Measurements from ENCODE around the gene PNPLA3. TPM values are rescaled to one million over a fixed set of nuclear protein-coding genes. Genes with fewer than 3 reads are reported as not detected.

Gene PNPLA3
- total and polyA plus RNA-seq, 3 donors from 2014 or later = 0.53 to 1.7 (median 0.93) TPM

DNA sequence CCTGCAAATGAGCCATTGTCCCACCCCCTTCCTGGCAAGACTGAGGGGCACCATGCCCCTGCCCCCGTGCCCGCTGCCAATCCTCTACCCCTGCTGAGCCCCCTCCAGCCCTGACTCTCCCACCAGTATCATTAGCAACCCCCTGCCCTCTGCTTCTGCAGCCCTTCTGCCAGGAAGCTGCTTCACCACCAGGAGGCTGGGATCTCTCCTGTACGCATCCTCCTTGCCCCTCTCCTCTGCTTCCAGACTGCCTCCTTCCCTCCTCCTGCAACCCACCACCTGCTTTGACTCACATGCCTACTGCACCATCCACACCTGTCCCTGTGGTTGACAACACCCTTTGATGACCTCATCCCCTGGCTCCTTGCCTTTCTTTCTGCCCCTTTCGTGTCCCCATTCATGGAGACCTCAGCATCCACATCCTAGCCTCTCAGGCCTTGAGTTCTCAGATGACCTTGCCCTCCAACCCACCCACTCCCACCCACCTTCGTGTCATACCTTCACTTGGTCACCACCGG, 13.4 kb upstream of the PNPLA3 start:
- no peak for DNase-seq
- no peaks in the 10 kb centered on the region for H3K27me3 ChIP-seq
- TF ChIP-seq POLR2A (IDR thresholded peaks at IDR 0.05) = no peak
- TF ChIP-seq, protein P1, sequence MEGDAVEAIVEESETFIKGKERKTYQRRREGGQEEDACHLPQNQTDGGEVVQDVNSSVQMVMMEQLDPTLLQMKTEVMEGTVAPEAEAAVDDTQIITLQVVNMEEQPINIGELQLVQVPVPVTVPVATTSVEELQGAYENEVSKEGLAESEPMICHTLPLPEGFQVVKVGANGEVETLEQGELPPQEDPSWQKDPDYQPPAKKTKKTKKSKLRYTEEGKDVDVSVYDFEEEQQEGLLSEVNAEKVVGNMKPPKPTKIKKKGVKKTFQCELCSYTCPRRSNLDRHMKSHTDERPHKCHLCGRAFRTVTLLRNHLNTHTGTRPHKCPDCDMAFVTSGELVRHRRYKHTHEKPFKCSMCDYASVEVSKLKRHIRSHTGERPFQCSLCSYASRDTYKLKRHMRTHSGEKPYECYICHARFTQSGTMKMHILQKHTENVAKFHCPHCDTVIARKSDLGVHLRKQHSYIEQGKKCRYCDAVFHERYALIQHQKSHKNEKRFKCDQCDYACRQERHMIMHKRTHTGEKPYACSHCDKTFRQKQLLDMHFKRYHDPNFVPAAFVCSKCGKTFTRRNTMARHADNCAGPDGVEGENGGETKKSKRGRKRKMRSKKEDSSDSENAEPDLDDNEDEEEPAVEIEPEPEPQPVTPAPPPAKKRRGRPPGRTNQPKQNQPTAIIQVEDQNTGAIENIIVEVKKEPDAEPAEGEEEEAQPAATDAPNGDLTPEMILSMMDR (IDR thresholded peaks at IDR 0.05) = no peak
- intact Hi-C loops (cut with DNase I; ENCODE audit: low total_unique reads) = no loop called here
- 68 to 71% methylated on average over 6 of the region's 6 CpGs for WGBS, 2 donors
- H3K4me1 ChIP-seq = no peaks in the 10 kb centered on the region
- H3K4me3 ChIP-seq = no peak overlapping the region
- H3K9me3 ChIP-seq = no peaks in the 10 kb centered on the region
- no peaks in the 10 kb centered on the region for H3K36me3 ChIP-seq (ENCODE audit: low read depth, missing control alignments)
- H3K27ac ChIP-seq = no peak overlapping the region

DNA sequence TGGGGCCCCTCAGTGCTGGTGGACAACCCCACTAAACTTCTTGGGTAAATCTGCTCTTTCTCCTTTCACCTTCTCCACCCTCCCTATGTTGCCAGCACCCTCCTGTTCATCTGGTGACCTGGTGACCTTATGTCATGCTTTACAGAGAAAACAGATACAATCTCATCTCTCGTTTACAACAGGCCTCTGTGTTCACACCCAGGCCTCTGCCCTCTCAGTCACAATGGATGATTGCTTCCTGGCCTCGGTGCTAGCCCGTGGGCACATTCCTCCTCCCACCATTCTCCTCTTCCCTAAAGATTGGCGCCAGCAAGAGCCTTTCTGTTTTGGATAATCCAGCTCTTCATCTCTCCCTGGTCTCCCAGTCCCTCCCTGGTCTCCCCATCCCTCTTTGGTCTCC, 12.3 kb upstream of the PNPLA3 start:
- Histone ChIP-seq H3K9me3 (no peaks in the 10 kb centered on the region), H3K27me3 (no peaks in the 10 kb centered on the region), H3K4me3 (no peak overlapping the region), H3K4me1 (no peaks in the 10 kb centered on the region), H3K36me3 (ENCODE audit: low read depth, missing control alignments) (no peaks in the 10 kb centered on the region), H3K27ac (no peak overlapping the region)
- 52 to 54% methylated on average over 4 of the region's 4 CpGs for WGBS, 2 donors
- DNase-seq = no peak
- no peak for TF ChIP-seq POLR2A (IDR thresholded peaks at IDR 0.05)
- TF ChIP-seq, protein P1 (IDR thresholded peaks at IDR 0.05) = no peak
- intact Hi-C loops (cut with DNase I; ENCODE audit: low total_unique reads) = no loop called here

DNA sequence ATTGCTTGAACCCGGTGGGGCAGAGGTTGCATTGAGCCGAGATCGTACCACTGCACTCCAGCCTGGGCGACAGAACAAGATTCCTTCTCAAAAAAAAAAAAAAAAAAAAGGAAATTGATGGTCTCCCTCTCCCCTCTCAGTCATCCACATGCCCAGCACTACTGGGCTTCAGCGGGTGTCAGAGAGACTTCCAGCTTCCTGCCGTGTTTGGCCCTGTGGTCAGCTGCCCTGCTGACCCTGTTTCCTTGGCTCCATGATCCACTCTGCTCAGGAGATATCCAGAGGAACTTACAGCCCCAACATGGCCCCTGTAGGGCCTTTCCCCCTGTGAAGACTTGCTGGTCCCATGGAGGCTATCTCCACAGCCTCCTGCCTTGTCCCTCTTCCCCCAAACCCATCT, 6.1 kb upstream of the PNPLA3 start:
- Histone ChIP-seq H3K4me3 (no peak overlapping the region), H3K27ac (no peak overlapping the region), H3K27me3 (no peaks in the 10 kb centered on the region), H3K9me3 (no peaks in the 10 kb centered on the region), H3K4me1 (no peaks in the 10 kb centered on the region), H3K36me3 (ENCODE audit: low read depth, missing control alignments) (no peaks in the 10 kb centered on the region)
- 89 to 90% methylated on average over 6 of the region's 6 CpGs for WGBS, 2 donors
- no peak for DNase-seq
- intact Hi-C loops (cut with DNase I; ENCODE audit: low total_unique reads) = no loop called here
- TF ChIP-seq POLR2A (IDR thresholded peaks at IDR 0.05) = no peak
- TF ChIP-seq, protein P1 (IDR thresholded peaks at IDR 0.05) = no peak

DNA sequence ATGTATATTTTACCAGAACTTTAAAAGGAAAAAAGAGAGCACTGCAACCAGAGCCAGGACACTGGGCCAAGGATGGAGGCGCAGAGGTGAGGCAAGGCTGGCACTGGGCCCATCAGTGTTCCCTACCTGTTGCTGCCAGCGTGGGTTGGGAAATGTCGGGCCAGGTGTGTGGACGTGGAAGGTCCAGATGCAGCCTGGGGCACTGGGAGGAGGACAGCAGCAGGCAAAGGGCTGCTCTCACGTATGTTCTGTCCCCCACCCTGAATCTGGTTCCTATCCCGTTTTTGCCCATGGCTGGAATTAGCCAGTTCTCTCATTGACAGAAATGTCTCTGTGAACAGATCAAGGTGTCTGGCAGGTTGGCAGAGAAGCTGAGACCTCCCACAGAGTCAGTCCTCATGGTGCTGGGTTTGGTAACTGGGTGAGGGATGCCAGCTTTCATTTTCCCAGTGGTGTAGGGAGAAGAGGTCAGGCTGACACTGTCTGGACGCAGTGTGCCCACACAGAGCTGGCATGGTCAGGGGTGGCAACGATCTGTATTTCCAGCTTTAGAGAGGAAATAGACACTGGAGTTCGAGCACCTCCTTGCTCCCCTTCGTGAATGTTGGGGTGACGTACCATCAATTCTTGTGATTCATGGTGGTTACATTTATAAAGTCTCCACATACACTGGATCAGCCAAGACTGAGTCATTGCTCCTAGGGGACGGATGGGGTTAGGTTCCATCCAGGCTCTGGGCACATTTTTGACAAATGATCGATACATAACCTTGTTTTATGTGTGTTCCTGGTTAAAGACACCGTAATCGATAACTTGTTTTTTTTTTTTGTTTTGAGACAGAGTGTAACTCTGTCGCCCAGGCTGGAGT, 4.3 kb upstream of the PNPLA3 start:
- H3K4me1 ChIP-seq = peaks cover 5% of the 10 kb centered on the region
- WGBS, 2 donors = 87 to 88% methylated on average over 15 to 16 of the region's 16 CpGs
- no peak overlapping the region for H3K27ac ChIP-seq
- no peak overlapping the region for H3K4me3 ChIP-seq
- no peaks in the 10 kb centered on the region for H3K9me3 ChIP-seq
- H3K36me3 ChIP-seq (ENCODE audit: low read depth, missing control alignments) = no peaks in the 10 kb centered on the region
- no peak for TF ChIP-seq POLR2A (IDR thresholded peaks at IDR 0.05)
- TF ChIP-seq, protein P1 (IDR thresholded peaks at IDR 0.05) = no peak
- H3K27me3 ChIP-seq = no peaks in the 10 kb centered on the region
- DNase-seq = no peak
- intact Hi-C loops (cut with DNase I; ENCODE audit: low total_unique reads) = no loop called here

Measured in testis (tissue), 3 donors.